ENCODE measurements around the gene FOSL1.

The FOSL1 gene

DNA sequence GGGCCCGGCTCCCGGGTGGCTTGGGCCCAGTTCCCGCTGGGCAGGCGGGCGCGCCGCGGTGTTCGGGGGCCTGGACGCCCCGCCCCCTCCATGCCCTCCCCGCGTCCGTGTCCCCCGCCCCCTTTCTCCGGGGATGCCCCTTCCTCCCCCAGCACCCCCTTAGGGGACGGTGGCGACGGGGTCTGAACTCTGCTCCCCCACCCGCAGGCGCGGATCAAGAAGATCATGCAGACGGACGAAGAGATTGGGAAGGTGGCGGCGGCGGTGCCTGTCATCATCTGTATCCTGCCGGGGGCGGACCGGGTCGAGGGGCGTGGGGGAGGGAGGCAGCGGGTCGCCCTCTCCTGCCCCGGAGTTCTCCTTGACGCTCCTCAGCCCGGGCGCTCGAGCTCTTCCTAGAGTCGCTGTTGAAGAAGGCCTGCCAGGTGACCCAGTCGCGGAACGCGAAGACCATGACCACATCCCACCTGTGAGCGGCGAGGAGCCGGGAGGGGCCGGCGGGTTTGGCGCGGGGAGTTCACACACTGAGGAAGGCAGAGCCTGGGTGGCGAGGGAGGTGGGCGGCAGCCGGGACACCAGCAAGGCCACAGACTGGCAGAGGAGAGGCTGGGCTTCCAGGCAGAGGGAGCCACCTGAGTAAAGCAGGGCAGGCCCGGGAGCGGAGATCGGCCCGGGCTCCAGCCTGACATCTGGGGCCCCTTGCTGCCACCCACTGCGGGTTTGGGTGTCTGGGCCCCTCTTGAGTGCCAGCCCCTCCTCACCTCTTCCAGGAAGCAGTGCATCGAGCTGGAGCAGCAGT lies 19.6 kb upstream of the FOSL1 start:
- peak; percentile 39 to 41 for DNase-seq (ENCODE audit: low read depth in 2 of 2, low spot score in 1 of 2)

DNA sequence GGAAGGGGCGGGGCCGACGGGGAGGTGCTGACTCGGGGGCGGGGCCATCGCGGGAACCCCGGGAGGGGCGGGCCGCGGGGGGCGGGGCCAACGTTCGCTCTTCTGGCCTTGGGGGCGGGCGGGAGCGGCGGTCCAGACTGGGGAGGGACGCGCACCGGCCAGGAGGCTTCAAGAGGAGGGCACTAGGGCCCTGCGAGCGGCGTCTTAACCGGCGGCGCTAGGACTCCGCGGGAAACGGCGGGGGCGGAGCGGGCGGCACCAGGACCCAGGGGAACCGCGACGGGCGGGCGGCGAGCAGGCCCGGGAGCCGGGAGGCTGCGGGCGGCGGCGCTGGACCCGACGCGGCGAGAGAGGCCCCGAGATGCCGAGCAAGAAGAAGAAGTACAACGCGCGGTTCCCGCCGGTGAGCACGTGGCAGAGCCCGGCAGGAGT lies 19.0 kb upstream of the FOSL1 start, which contains the start of gene DRAP1:
Gene DRAP1, plus strand, starts transcription at position 286 of the 432 bp plus-strand sequence. Its CDS starts 76 bp downstream, at position 362.
- peak; percentile 99 for DNase-seq (ENCODE audit: low read depth in 2 of 2, low spot score in 1 of 2)

DNA sequence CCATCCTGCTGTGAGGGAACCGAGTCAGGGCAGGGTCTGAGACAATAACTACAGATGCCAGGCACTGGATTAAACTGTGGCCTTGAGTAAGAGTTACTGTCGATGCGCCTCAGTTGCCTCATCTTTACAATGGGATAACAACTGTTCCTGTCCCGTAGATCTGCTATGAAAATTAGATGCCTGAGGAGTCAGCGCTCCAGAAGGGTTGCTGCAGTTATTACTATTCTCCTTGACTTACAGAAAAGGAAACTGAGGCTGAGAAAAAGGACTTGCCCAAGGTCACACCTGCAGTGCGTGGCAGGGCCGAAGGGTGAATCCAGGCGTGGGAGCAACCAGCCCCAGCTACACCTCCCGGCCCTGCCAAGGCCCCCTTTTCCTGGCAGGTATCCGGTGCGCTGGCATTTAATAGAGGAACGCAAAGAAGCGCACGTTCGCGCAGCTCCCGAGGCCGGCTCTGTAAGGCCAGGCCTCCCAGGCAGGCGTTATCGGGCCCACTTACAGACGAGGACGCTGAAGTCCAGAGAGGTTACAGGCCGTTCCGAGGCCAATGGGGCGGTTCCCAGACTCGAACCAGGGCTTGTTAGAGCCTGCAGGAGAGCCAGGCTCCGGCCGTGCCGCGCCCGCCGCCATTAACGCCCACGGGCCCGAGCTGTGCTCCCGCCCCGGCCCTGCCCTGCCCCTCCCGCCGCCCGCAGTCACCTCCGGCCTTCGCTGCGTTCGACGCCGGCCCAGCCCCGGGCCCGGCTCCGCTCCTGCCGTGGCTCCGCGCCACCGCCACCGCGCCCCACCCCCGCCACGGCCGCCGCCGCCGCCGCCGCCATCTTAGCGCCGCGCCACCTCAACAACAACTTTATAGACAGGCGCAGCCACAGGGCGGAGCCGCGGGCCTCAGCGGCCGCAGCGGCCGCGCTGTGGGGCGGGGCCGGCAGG lies 18.3 kb upstream of the FOSL1 start, which contains the start of gene C11orf68:
Gene C11orf68, minus strand, starts transcription at position 852 of the 930 bp plus-strand sequence. Its CDS starts 31 bp downstream, at position 821.
- DNase-seq (ENCODE audit: low read depth in 2 of 2, low spot score in 1 of 2) = peak in 1 of 2 donors; percentile 24

DNA sequence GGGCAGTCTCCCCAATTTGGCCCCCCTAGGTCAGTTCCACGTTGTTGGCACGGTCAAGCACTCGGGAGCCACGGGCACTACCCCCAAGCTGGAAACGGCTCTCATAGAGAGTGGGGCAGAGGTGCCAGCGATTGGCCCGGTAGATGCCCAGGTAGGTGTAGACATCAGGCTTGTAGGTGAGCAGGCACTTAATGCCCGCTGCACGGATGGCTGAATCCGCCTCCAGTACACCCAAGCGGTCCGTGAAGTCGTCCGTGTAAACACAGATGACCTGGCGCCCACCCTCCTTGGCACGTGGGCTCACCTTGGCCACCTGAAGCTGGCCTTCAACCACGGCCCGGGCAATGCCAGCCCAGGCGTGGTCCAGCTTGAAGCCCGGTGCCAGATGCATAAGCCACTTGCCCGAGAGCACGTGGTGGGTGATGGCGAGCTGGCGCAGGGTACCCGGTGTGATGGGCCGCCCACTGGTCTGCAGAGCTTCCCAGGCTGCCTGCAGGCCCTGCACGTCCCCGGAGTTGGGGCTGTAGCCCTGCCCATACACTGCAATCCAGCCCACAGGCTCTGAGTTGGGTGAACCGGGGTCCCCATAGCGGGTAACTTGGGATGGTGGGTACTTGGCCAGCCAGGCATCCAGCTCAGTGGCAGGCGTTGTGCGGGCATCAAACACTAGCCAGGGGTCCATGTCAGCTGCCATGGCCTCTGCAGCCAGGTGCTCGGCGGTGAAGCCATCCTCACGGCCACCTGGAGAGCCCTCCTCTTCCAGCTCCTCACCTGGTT lies 17.4 kb upstream of the FOSL1 start:
- DNase-seq (ENCODE audit: low read depth in 2 of 2, low spot score in 1 of 2) = no peak

DNA sequence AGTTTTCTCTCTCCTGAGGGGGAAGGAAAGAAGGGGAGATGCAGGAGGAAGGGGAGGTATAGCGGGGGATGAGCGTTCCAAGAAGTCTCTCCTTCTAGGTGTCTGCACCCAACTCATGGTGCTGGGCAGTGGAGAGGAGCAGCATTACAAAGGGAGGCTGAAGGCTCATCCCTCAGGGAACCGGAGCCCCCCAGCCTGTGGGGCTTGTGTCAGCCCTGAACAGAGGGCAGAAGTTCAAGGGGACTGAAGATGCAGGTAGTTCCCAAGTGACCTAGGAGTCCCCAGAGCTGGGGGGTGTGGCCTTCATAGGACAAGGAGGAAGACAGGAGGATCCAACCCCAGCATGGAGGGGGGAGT lies 16.9 kb upstream of the FOSL1 start:
- no peak for DNase-seq (ENCODE audit: low read depth in 2 of 2, low spot score in 1 of 2)

DNA sequence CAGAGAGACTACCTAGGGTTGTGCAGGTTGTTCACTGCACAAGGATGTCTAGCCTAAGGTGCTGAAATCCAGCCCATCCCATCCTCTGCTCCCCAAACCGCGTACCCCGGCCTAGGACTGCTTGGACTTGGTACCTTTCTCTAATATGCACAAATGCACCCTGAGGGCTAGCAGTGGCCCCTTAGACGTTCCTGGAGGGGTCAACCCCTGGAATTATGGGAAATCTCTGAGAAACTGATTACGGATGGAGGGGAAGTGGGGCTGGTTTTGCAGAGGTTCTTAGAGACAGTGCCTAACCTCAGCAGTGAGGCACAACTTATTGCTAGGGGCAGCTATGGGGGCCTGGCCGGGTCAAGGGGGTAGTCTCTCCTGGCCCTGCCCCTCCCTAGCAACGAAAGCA lies 16.2 kb upstream of the FOSL1 start:
- DNase-seq (ENCODE audit: low read depth in 2 of 2, low spot score in 1 of 2) = no peak

DNA sequence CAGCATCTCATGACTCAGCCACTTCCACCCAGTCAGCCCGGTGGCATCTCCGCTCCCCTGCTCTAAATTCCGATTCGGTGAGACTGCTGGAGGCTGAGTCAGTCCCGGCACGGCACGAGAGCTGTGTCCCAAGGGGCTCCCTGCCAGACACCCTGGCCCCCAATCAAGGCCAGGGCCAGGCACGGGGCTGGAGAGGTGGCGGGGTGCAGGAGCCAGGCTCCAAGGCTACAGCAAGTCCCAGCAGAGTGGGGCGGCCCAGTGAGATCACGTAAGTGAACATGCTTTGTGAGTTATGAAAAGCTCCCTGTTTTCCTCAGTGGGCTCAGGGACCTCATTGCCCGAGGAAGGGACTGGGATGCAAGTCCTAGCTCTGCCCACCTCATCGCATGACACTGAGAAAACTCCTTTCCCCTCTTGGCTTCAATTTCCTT lies 15.6 kb upstream of the FOSL1 start:
- DNase-seq (ENCODE audit: low read depth in 2 of 2, low spot score in 1 of 2) = no peak

DNA sequence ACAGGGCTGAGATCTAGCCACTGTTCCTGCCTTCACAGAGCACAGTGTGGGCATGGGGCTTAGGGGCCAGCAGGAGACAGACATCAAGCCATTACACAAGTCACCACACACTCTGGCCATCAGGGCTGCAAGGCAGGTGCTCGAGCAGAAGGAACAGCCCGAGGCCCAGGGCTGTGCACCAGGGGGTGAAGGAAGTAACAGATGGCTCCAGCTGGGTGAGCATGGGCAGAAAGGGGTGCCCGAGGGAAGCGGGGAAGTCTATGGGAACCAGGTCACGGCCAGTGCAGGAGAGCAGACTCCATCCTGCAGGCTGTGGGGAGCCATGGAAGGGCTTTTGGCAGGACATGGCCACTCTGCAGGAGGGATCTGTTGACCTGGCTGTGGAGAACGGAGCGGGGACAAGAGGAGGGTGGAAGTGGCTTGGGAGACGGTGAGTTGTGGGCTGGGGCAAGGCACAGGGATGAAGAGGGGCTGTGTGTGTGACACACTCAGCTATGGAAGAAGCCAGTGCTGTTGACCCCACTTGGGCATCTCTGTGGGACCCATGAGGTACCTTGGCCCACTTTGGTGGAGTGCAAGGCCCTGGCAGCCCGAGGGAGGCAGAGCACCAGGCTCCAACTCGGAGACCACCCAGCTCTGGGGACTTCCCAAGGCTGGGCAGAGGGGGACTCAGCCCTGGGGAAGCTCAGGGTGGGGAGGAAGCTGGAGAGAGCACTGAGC lies 15.1 kb upstream of the FOSL1 start:
- no peak for DNase-seq (ENCODE audit: low read depth in 2 of 2, low spot score in 1 of 2)

DNA sequence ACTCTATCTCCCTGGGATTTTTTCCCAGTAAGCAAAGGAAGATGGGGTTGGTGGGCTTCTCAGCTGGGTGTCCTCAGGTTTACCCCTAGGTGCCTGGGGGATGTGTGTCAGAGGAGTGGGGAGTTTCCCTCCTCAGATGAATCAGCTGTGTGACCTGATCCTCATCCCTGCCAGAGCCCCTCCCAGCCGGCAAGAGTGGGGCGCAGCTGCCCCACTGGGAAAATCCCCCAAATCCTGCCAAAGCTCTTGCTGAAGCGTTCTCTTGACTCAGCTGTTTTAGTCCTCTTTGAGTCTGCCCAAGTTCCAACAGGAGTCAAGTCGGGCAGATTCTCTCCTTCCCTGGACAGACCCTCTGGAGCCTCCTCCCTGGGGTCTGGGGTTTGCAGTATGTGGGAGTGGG lies 12.7 kb upstream of the FOSL1 start:
- no peak for DNase-seq (ENCODE audit: low read depth in 2 of 2, low spot score in 1 of 2)

DNA sequence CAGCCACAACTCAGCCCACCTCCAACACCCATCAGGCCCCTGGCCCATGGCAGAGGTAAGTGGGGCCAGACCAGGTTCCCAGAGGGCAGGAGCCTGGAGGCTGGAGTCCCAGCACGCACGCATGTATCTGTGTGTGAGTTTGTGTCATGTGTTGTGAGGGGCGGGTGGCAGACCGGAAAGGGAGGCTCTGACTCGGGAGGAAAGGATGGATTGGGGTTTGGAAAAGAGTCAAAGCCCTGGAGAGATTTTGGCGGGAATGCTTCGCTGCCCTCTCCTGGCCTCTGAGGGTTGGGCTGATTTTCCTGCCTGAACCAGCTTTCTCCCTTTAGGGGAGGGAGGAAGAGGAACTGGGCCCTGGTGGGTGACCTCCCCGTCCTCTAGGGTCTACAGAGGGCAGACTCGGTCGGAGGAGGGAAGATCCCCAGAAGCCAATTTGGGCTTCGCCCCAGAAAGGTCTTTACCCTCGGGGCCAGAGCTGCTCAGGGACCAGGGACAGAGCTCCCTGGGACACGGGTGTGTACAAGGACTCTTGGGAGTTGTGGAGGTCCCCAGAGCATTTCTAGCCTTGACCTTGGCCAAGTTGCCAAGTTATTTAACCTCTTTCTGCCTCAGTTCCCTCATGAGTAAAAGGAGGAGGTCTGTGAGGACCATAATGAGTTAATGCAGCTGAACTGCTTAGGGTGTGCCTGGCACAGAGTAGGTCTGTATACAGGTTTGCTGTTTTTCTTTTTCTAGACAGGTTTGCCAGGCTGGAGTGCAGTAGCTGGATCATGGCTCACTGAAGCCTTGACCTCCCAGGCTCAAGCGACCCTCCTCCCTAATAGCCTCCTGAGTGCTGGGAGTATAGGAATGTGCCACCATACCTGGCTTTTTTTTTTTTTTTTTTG lies 11.7 kb upstream of the FOSL1 start:
- no peak for DNase-seq (ENCODE audit: low read depth in 2 of 2, low spot score in 1 of 2)

DNA sequence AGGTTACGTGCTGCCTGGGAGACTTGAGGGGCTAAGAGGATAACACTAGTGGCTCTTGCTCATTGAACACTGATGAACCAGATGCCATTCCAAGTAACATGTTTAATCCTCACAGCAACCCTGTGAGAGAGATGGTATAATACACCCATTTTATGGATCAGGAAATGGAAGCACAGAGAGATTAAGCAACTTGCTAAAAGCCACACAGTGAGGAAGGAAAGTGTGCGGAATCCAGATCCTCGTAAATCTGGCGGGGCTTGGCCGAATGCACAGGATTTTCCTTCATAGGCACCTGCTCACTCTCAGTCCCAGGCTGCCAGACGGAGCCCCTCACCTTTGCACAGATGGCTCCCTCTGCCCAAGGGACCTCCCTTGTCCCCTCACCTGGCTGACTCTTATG lies 7.7 kb upstream of the FOSL1 start:
- no peak for DNase-seq (ENCODE audit: low read depth in 2 of 2, low spot score in 1 of 2)

DNA sequence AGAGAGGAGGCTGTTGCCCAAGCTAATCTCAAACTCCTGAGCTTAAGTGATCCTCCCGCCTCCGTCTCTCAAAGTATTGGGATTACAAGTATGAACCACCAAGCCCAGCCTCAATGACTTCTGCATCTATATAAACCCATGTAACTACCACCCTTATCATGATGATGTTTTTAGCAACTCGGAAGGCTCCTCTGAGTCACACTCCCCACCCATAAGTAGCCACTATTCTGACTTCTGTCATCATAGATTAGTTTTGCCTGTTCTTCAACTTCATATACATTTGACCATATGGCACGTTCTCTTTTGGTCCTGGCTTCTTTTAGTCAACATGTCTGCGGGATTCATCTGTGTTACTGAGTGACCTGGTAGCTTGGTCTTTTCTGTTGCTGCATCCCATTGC lies 6.4 kb upstream of the FOSL1 start:
- DNase-seq (ENCODE audit: low read depth in 2 of 2, low spot score in 1 of 2) = no peak

DNA sequence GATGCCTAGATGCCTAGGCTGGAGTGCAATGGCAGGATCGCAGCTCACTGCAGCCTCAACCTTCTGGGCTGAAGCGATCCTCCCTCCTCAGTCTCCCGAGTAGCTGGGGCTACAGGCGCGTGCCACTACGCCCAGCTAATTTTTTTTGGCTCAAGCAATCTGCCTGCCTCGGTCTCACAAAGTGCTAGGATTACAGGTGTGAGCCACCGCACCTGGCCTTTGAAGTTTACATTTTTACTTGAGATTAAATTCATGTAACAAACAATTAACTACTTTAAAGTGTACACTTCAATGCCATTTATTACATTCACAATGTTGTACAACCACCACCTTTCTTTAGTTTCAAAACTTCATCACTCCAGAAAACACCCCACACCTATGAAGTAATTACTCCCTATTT lies 3.5 kb upstream of the FOSL1 start:
- DNase-seq (ENCODE audit: low read depth in 2 of 2, low spot score in 1 of 2) = no peak

DNA sequence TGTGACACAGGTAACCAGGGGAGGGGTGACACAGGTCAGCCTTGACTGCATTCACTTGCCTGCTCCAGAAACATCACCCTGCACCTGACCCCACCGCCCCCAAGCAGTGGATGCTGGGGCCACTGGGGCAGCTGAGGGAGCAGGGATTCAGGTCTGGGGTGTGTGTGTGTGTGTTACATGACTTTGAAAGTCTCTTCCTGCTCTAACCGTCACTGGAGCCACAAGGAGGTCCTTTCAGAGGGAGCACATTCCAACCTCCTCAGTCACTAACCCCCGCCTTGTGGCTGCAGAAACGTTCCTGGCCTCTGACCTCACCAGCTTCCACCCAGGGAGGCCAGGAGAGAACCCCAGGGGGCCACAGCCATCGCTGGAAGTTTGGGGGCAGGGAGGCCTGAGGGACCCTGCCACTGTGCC lies 2.9 kb upstream of the FOSL1 start:
- no peak for DNase-seq (ENCODE audit: low read depth in 2 of 2, low spot score in 1 of 2)

DNA sequence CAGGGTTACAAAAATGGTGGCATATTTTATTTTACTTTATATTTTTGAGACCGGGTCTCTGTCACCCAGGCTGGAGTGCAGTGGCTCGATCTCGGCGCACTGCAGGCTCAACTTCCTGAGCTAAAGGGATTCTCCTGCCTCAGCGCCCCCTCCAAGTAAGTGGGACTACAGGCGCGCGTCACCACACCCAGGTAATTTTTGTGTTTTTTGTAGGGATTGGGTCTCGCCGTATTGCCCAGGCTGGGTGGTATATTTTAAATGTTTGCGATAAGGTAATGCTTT lies 652 bp upstream of the FOSL1 start:
- no peak for DNase-seq (ENCODE audit: low read depth in 2 of 2, low spot score in 1 of 2)

DNA sequence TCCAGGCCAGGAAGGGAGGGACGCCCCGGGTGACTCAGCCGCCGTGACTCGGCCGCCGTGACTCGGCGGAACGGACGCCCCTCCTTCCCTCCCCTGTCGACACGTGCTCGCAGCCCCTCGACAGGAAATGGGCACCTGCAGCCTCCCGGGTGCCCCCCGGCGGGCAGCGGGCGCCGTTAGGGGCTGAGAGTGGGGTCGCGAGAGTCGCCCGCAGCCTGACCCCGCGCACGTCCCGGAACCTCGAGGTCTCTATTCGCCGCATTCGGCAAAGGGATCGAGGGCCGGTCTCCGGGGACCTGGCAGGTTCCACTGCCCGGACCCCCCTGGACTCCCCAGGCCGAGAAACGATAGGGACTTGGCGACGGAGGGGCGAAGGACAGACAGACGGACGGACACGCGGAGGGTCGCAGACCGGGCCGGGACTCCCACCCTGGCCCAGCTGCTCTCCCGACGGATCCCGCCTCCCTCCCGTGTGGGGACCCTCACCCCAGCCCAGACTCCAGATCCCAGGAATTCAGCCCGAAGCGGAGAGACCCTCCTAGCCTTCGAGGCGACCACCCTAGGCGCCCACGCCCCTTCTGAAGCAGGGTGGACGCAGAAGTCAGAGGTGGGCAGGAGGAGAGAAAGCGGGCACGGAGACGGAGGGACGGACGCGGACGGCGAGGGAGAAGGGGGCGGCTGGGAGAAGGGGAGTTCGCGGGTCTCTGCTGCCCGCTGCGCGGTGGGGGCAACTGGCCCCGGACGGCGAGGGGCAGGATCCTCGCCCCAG lies 648 bp downstream of the FOSL1 start:
- DNase-seq (ENCODE audit: low read depth in 2 of 2, low spot score in 1 of 2) = no peak

DNA sequence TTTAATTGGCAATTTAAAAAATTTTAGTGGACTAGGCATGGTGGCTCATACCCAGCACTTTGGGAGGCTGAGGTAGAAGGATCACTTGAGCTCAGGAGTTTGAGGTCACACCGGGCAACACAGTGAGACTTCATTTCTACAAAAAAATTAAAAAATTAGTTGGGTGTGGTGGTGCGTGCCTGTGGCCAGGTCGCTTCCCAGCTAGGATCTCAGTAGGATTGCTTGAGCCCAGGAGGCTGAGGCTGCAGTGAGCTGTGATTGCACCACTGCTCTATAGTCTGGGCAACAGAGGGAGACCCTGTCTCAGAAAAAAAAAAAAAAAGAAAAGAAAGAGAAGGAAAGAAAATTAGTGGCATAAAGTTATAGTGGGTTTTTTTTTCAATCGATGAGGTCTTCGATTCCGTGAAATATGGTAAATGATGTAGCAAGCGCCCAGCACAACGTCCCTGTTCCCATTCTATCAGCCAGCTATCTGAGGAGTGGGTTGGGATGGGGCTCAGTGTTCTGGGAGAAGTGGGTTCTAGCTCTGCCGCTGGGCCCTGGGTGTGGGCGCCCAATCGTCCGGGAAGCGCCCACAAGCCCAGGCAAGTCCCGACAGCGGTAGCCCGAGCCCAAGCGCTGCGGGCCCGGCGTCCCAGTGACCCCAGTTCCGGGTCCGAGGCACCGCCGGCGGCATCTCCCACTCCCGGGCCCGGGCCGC lies 1.4 kb downstream of the FOSL1 start:
- DNase-seq (ENCODE audit: low read depth in 2 of 2, low spot score in 1 of 2) = no peak

DNA sequence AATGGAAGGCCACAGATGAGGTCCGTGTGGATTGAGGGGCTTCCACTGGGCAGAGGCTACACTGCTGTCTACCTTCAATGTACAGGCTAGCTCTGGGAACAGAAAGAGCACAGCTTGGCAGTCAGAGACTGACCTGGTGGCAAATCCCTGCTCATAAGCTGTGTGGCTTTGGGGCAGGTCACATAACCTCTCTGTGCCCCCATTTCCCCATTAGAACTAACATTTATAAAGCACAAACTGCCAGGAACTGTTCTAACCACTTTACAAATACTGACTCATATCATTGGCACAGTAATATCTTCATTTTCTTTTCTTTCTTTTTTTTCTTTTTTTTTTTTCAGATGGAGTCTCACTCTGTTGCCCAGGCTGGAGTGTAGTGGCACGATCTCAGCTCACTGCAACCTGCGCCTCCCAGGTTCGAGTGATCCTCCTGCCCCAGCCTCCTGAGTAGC lies 3.1 kb downstream of the FOSL1 start:
- DNase-seq (ENCODE audit: low read depth in 2 of 2, low spot score in 1 of 2) = no peak
